Measurements from ENCODE around the gene CHMP2B. TPM values are rescaled to one million over a fixed set of nuclear protein-coding genes. Genes with fewer than 3 reads are reported as not detected.

The CHMP2B gene
- total and polyA plus RNA-seq, 9 of the 15 experiments (the other 6 are each of a cell fraction or from before 2014, with no cell fraction given), result 7.4 to 17.7 (median 10.6) TPM

GRCh38 chr3:87287011-87287410 lies 59.9 kb downstream of the CHMP2B start (continued):
- TF ChIP-seq ZBTB40 (IDR thresholded peaks at IDR 0.05) (no peak), ZBTB40 (CRISPR knock-in tag; IDR thresholded peaks at IDR 0.05) (no peak), MYNN (IDR thresholded peaks at IDR 0.05) (no peak), MYNN (CRISPR knock-in tag; IDR thresholded peaks at IDR 0.05) (no peak), MCM5 (IDR thresholded peaks at IDR 0.05; ENCODE audit: low read depth) (no peak), NFE2 (IDR thresholded peaks at IDR 0.05; ENCODE audit: low read depth) (no peak), ZNF785 (CRISPR knock-in tag; IDR thresholded peaks at IDR 0.05) (no peak), BRF2 (IDR thresholded peaks at IDR 0.05; ENCODE audit: borderline replicate concordance, insufficient read depth, insufficient read length) (no peak), DDX20 (tag; IDR thresholded peaks at IDR 0.05; ENCODE audit: low read depth) (no peak), FOXJ2 (tag; IDR thresholded peaks at IDR 0.05) (no peak), ZBTB2 (IDR thresholded peaks at IDR 0.05) (no peak), HCFC1 (IDR thresholded peaks at IDR 0.05; ENCODE audit: low read depth, low read length) (no peak), MEF2D (tag; conservative IDR thresholded peaks at IDR 0.05; ENCODE audit: low read depth) (no peak), PKNOX1 (IDR thresholded peaks at IDR 0.05) (no peak)

Data from K562 (cell line).